Gastrocnemius medialis (tissue), 4 donors: ENCODE data around the gene ZBTB7A. TPM values are rescaled to one million over a fixed set of nuclear protein-coding genes. Genes with fewer than 3 reads are reported as not detected.

ENCODE experiments used
- ATAC-seq, 2 donors: fragments of 150-250 bp; one replicate each; pipeline ENCODE4 v1.9.1; 2016
- DNase-seq, 2 donors: peaks; one replicate each; pipeline ENCODE4 v3.0.0-alpha.2; 2019
- H3K27ac ChIP-seq, 4 donors: fragments of 200-600 bp; sonication (generic); 1 replicate in 1 of 4; 2 replicates in 3 of 4; pipeline ENCODE4 v1.5.1; 2016 to 2018; ENCODE audit warnings: mild to moderate bottlenecking in 2 of 4, moderate library complexity in 1 of 4
- H3K27me3 ChIP-seq, 3 donors: fragments of 200-600 bp; sonication (generic) in 2 of 3; 1 replicate in 1 of 3; 2 replicates in 2 of 3; pipeline versions ENCODE4 v1.5.1 to v1.6.0; 2016 to 2019; ENCODE audit warnings: mild to moderate bottlenecking in 1 of 3, moderate library complexity in 1 of 3
- H3K36me3 ChIP-seq, 2 donors: fragments of 200-600 bp; sonication (generic) in 1 of 2; one replicate each; pipeline ENCODE4 v1.5.1; 2017 to 2018
- H3K4me1 ChIP-seq, 2 donors: fragments of 200-600 bp; sonication (generic) in 1 of 2; one replicate each; pipeline ENCODE4 v1.5.1; 2016 to 2017; ENCODE audit warnings: mild to moderate bottlenecking in 2 of 2
- H3K4me3 ChIP-seq, 4 donors: fragments of 200-600 bp; sonication (generic) in 3 of 4; 1 replicate in 1 of 4; 2 replicates in 3 of 4; pipeline ENCODE4 v1.5.1; 2016 to 2019; ENCODE audit warnings: mild to moderate bottlenecking in 2 of 4
- H3K9me3 ChIP-seq, 3 donors: fragments of 200-600 bp; sonication (generic) in 2 of 3; 1 replicate in 1 of 3; 2 replicates in 2 of 3; pipeline ENCODE4 v1.5.1; 2016 to 2019
- POLR2A ChIP-seq, 2 donors: fragments of 450-650 bp; IDR thresholded peaks; one replicate each; pipeline ENCODE4 v1.6.1; 2017; ENCODE audit warnings: antibody characterized with exemption in 2 of 2, mild to moderate bottlenecking in 2 of 2, moderate library complexity in 2 of 2
- in situ Hi-C, 4 donors: fragments of 200-750 bp; cut with MboI; loops; one replicate each; pipeline versions ENCODE4 v1.15.0 to v1.8.0; 2017; ENCODE audit warnings: low sequenced_read_pairs in 4 of 4
- intact Hi-C: fragments of 100-400 bp; cut with DNase I; formaldehyde crosslinking; loops from one replicate; pipeline ENCODE4 v1.15.1; 2023; ENCODE audit warnings: low total_unique reads
- total RNA-seq, 4 donors: library from RNA; depleted of rRNA; stranded (reverse); fragments of >200 nt; gene quantifications; one replicate each; pipeline versions ENCODE4 v1.1.0 to v1.2.3, GENCODE V29; 2016
- TF ChIP-seq, protein P1 (sequence below), 5 experiments: fragments of 450-650 bp in 3 of 5; fragments of 200-600 bp in 2 of 5; sonication (generic) in 2 of 5; IDR thresholded peaks in 4 of 5; conservative IDR thresholded peaks in 1 of 5; 1 replicate in 4 of 5; 2 replicates in 1 of 5; pipeline ENCODE4 v1.5.1; 2016 to 2019; ENCODE audit warnings: antibody characterized with exemption in 5 of 5, mild to moderate bottlenecking in 3 of 5, moderate library complexity in 3 of 5

ZBTB7A gene
- total RNA-seq, 4 donors from 2014 or later = 50.0 to 104 (median 91.9) TPM

DNA sequence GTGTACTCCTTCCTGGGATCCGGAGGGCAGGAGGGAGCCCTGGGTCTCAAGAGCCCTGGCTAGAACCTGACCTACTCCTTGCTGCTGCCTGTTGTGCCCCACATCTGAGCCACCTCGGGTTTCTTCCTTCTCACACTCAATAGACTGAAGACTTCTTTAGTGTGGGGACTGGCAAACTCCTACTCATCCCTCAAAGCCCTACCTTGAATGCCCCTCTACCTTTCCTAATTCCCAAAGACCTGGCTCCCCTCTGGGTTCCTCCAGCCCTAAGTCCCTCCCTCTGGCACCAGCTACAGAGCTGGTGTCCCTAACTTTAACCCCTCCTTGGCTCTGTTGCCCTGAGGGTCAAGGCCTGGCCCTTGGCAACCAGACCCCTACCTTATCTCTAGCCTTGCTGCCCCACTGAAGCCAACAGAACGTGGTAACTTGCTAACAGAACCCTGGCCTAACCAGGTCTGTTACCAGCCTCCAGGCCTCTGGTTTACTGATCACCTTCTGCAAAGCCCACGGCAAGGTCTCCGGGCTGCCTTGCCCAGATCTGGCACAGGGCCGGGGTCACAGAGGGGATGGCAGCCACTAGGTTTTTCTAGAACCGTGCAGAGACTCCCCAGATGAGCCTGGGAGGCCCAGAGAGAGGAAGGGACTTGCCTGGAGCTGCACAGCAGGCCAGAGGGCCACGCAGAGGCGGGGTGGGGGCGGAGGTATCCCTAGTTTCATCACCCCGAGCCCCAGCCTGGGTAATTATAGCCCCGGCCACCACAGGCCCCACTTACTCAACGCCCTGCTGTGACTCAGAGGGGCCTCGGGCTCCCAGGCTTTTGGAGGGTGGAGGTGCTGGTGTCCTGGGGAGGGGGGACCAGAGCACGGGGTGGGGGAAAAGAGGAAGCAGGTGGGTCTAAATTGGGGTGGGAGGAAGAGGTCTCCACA lies 15.3 kb downstream of the ZBTB7A start:
- ATAC-seq (peak in 1 of 2 donors; percentile 34), DNase-seq (peak in 1 of 2 donors; percentile 64)
- peak overlapping the region in 1 of 4 donors; percentile 14 for H3K4me3 ChIP-seq
- TF ChIP-seq POLR2A (IDR thresholded peaks at IDR 0.05) = peak in 1 of 2 donors; percentile 18
- TF ChIP-seq, protein P1, sequence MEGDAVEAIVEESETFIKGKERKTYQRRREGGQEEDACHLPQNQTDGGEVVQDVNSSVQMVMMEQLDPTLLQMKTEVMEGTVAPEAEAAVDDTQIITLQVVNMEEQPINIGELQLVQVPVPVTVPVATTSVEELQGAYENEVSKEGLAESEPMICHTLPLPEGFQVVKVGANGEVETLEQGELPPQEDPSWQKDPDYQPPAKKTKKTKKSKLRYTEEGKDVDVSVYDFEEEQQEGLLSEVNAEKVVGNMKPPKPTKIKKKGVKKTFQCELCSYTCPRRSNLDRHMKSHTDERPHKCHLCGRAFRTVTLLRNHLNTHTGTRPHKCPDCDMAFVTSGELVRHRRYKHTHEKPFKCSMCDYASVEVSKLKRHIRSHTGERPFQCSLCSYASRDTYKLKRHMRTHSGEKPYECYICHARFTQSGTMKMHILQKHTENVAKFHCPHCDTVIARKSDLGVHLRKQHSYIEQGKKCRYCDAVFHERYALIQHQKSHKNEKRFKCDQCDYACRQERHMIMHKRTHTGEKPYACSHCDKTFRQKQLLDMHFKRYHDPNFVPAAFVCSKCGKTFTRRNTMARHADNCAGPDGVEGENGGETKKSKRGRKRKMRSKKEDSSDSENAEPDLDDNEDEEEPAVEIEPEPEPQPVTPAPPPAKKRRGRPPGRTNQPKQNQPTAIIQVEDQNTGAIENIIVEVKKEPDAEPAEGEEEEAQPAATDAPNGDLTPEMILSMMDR (IDR thresholded peaks at IDR 0.05 in 4 of 5, conservative IDR thresholded peaks at IDR 0.05 in 1 of 5) = no peak
- intact Hi-C loops = no loop called here
- peaks cover 37 to 38% of the 10 kb centered on the region in 2 donors for H3K4me1 ChIP-seq
- H3K27me3 ChIP-seq = no peaks in the 10 kb centered on the region
- H3K27ac ChIP-seq = peak overlapping the region; percentile 77 to 88 (median 83)
- H3K36me3 ChIP-seq = peaks cover 0 to 37% of the 10 kb centered on the region in 2 donors
- in situ Hi-C loops = no loop called here
- H3K9me3 ChIP-seq = no peaks in the 10 kb centered on the region

DNA sequence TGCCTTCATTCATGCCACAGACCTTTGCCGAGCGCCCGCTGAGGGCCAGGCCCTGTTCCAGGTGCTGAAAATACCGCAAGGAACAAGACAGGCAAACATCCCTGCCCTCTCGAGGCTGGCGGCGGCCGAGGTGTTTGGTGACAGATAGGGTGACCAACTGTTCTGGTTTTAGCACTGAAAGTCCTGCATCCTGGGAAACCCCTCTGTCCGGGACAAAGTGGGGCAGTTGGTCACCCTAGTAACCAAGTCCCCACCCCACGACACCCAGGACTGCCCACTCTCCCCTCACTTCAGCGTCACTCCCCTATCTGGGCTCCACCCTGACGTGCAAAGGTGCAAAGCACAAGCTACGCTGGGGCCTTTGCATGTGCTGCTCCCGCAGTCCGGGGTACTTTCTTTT lies 17.3 kb downstream of the ZBTB7A start:
- peak overlapping the region; percentile 67 to 88 (median 81) for H3K27ac ChIP-seq
- no peaks in the 10 kb centered on the region for H3K27me3 ChIP-seq
- in situ Hi-C loops = no loop called here
- intact Hi-C loops = no loop called here
- peak overlapping the region in 2 of 4 donors; percentile 0 to 37 for H3K4me3 ChIP-seq
- H3K4me1 ChIP-seq = peaks cover 37 to 38% of the 10 kb centered on the region in 2 donors
- peak; percentile 72 to 87 for DNase-seq
- TF ChIP-seq POLR2A (IDR thresholded peaks at IDR 0.05) = no peak
- TF ChIP-seq, protein P1 (IDR thresholded peaks at IDR 0.05 in 4 of 5, conservative IDR thresholded peaks at IDR 0.05 in 1 of 5) = no peak
- peaks cover 0 to 29% of the 10 kb centered on the region in 2 donors for H3K36me3 ChIP-seq
- no peaks in the 10 kb centered on the region for H3K9me3 ChIP-seq
- ATAC-seq = peak; percentile 89 to 92

DNA sequence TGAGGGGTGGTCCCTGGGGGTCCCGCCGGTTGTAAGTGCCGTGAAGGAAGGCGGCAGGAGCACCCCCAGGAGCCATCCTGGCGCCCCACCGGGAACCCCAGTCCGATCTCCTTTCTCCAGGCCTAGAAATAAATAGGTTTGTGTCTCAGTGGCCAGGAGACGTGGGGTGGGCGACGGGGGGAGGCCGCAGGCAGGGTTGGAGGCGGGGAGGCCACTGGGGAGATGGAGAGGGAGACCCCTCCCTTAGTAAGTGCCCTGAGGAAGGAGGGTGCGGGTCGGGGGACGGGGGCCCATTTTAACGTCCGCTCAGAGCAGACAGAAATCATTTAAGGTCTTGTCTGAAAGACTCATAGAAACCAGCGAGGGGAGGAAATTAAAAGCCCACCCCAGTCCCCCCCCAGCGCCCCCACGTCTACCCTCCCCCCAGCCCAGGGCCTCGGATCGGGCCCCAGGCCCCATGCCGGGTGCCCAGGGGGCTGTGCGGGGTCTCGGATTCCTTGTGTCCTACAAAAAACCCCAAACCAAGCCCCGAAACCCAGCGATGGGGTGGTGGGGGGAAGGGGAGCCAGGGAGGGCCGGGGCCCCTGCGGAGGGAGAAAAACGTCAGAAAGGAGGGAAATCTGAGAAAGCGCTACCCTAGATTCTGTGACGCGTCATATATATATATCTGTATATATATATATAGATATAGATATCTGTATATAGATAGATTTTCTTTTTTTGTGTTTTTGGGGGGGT lies 19.6 kb downstream of the ZBTB7A start:
- ATAC-seq (no peak), DNase-seq (no peak)
- no peak overlapping the region for H3K27ac ChIP-seq
- no peak overlapping the region for H3K4me3 ChIP-seq
- intact Hi-C loops (no loop called here), in situ Hi-C loops (no loop called here)
- TF ChIP-seq POLR2A (IDR thresholded peaks at IDR 0.05) = no peak
- TF ChIP-seq, protein P1 (IDR thresholded peaks at IDR 0.05 in 4 of 5, conservative IDR thresholded peaks at IDR 0.05 in 1 of 5) = no peak
- peaks cover 25 to 27% of the 10 kb centered on the region in 2 donors for H3K4me1 ChIP-seq
- no peaks in the 10 kb centered on the region for H3K27me3 ChIP-seq
- peaks cover 0 to 16% of the 10 kb centered on the region in 2 donors for H3K36me3 ChIP-seq
- no peaks in the 10 kb centered on the region for H3K9me3 ChIP-seq

DNA sequence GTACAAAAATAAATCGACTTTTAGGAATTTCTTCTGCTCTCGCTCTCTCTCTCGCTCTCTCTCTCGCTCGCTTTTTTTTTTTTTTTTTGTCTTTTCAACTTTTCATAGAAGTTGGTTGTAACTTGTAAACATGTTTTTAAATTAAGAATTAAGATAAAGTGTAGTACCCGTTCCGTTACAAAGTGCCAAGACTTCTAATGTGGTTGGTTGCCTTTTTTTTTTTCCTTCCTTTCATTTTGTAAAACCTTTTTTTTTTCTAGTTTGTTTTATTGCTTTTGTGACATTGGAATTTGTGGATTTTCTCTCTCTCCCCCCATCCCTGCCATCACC lies 20.4 kb downstream of the ZBTB7A start:
- Histone ChIP-seq H3K9me3 (no peaks in the 10 kb centered on the region), H3K4me1 (peaks cover 19 to 20% of the 10 kb centered on the region in 2 donors), H3K4me3 (no peak overlapping the region), H3K36me3 (peaks cover 0 to 15% of the 10 kb centered on the region in 2 donors), H3K27ac (no peak overlapping the region), H3K27me3 (no peaks in the 10 kb centered on the region)
- no peak for DNase-seq
- no peak for TF ChIP-seq POLR2A (IDR thresholded peaks at IDR 0.05)
- TF ChIP-seq, protein P1 (IDR thresholded peaks at IDR 0.05 in 4 of 5, conservative IDR thresholded peaks at IDR 0.05 in 1 of 5) = no peak
- intact Hi-C loops = no loop called here
- in situ Hi-C loops = no loop called here
- ATAC-seq = no peak
